GM23338 (cell line): ENCODE data around the gene S1PR2. TPM values are rescaled to one million over a fixed set of nuclear protein-coding genes. Genes with fewer than 3 reads are reported as not detected.

Experiments
- ATAC-seq: fragments of 200-7000 bp; cut with Tn5 transposase; 3 replicates; pipeline ENCODE4 v1.9.1; 2020
- DNase-seq: peaks from one replicate; pipeline ENCODE4 v3.0.0-alpha.2; 2015; ENCODE audit warnings: low spot score
- H2AFZ ChIP-seq: fragments of 200-600 bp; sonication (generic); 2 replicates; pipeline ENCODE4 v1.8.0; 2016; ENCODE audit warnings: antibody characterized with exemption, mild to moderate bottlenecking, moderate library complexity
- H3F3A ChIP-seq: fragments of 200-600 bp; sonication (generic); replicated peaks from 2 replicates; pipeline ENCODE4 v1.8.0; 2017; ENCODE audit warnings: antibody characterized with exemption, mixed run types, low read depth
- H3K27ac ChIP-seq: fragments of 200-600 bp; sonication (generic); 2 replicates; pipeline ENCODE4 v1.6.1; 2016; ENCODE audit warnings: low read depth
- H3K27me3 ChIP-seq: fragments of 200-600 bp; sonication (generic); 2 replicates; pipeline ENCODE4 v1.8.0; 2016; ENCODE audit warnings: mild to moderate bottlenecking, mixed run types, moderate library complexity; ENCODE audit not compliant: insufficient read depth
- H3K36me3 ChIP-seq: fragments of 200-600 bp; sonication (generic); 2 replicates; pipeline ENCODE4 v1.8.0; 2016; ENCODE audit warnings: mild to moderate bottlenecking; ENCODE audit not compliant: insufficient read depth
- H3K4me1 ChIP-seq: fragments of 200-600 bp; sonication (generic); 2 replicates; pipeline ENCODE4 v1.8.0; 2016; ENCODE audit warnings: mild to moderate bottlenecking, moderate library complexity; ENCODE audit not compliant: insufficient read depth
- H3K4me2 ChIP-seq: fragments of 200-600 bp; sonication (generic); 2 replicates; pipeline ENCODE4 v1.7.1; 2017; ENCODE audit warnings: mixed run types
- H3K4me3 ChIP-seq: fragments of 200-600 bp; sonication (generic); 2 replicates; pipeline ENCODE4 v1.6.1; 2016; ENCODE audit warnings: mixed run types
- H3K79me2 ChIP-seq: fragments of 200-600 bp; sonication (generic); replicated peaks from 2 replicates; pipeline ENCODE4 v1.8.0; 2017; ENCODE audit warnings: mild to moderate bottlenecking; ENCODE audit not compliant: insufficient read depth
- H3K9me2 ChIP-seq: fragments of 200-600 bp; sonication (generic); 2 replicates; pipeline ENCODE4 v1.8.0; 2017; ENCODE audit not compliant: insufficient read depth
- H4K20me1 ChIP-seq: fragments of 200-600 bp; sonication (generic); replicated peaks from 2 replicates; pipeline ENCODE4 v1.8.0; 2017; ENCODE audit warnings: mild to moderate bottlenecking; ENCODE audit not compliant: insufficient read depth
- H3K27ac Mint-ChIP-seq: 2 replicates; pipeline ENCODE4 v1.8.0; 2020; ENCODE audit warnings: inconsistent platforms, mild to moderate bottlenecking, moderate library complexity, mixed read lengths
- H3K27me3 Mint-ChIP-seq: 3 replicates; pipeline ENCODE4 v1.8.0; 2022; ENCODE audit warnings: low read depth, mild to moderate bottlenecking, moderate library complexity, mixed read lengths, inconsistent platforms; ENCODE audit not compliant: insufficient read depth, poor library complexity
- H3K36me3 Mint-ChIP-seq: 3 replicates; pipeline ENCODE4 v1.8.0; 2021; ENCODE audit warnings: low read depth, mild to moderate bottlenecking, inconsistent platforms, moderate library complexity, mixed read lengths
- H3K4me1 Mint-ChIP-seq: 3 replicates; pipeline ENCODE4 v1.8.0; 2020; ENCODE audit warnings: mild to moderate bottlenecking, inconsistent platforms, mixed read lengths
- H3K4me3 Mint-ChIP-seq: 3 replicates; pipeline ENCODE4 v1.8.0; 2021; ENCODE audit warnings: moderate library complexity, mild to moderate bottlenecking, inconsistent platforms, mixed read lengths
- H3K9me3 Mint-ChIP-seq: 3 replicates; pipeline ENCODE4 v1.8.0; 2020; ENCODE audit warnings: moderate library complexity, mild to moderate bottlenecking, inconsistent platforms, mixed read lengths
- CREB1 ChIP-seq: fragments of 250-450 bp; sonication (Bioruptor Pico); IDR thresholded peaks from 2 replicates; pipeline ENCODE4 v1.5.0; 2020; ENCODE audit warnings: low read depth, mild to moderate bottlenecking, moderate library complexity
- EZH2 ChIP-seq: fragments of 200-600 bp; sonication (generic); IDR thresholded peaks from one replicate; pipeline ENCODE4 v1.8.0; 2017; ENCODE audit warnings: antibody characterized with exemption, mild to moderate bottlenecking, low read depth; ENCODE audit not compliant: unreplicated experiment
- EZH2phosphoT487 ChIP-seq: fragments of 200-600 bp; sonication (generic); IDR thresholded peaks from one replicate; pipeline ENCODE4 v1.8.1; 2018; ENCODE audit warnings: antibody characterized with exemption; ENCODE audit not compliant: unreplicated experiment
- POLR2AphosphoS5 ChIP-seq: IDR thresholded peaks from 2 replicates; pipeline ENCODE4 v1.6.1; 2016; ENCODE audit warnings: antibody characterized with exemption, low read depth
- ZNF114 ChIP-seq: fragments of 250-450 bp; sonication (Bioruptor Pico); IDR thresholded peaks from 2 replicates; pipeline ENCODE4 v1.5.0; 2020; ENCODE audit warnings: mild to moderate bottlenecking, moderate library complexity
- ZNF331 ChIP-seq: fragments of 250-450 bp; sonication (Bioruptor Pico); IDR thresholded peaks from 2 replicates; pipeline ENCODE4 v1.5.0; 2020; ENCODE audit warnings: low read depth, mild to moderate bottlenecking, moderate library complexity
- polyA plus RNA-seq: library from polyadenylated mRNA; unstranded; fragments of >200 nt; fragmentation: Nextera tagmentation; extraction: Ambion mirVana; gene quantifications from 2 replicates; pipeline ENCODE4 v1.2.1, GENCODE V29; 2016
- total RNA-seq: library from RNA; depleted of rRNA; stranded (reverse); fragments of >200 nt; shearing (Covaris generic); gene quantifications from 2 replicates; pipeline ENCODE4 v1.2.3, GENCODE V29; 2014
- TF ChIP-seq, protein P1 (sequence below): IDR thresholded peaks from 2 replicates; pipeline ENCODE4 v1.6.1; 2016; ENCODE audit warnings: antibody characterized with exemption
- TF ChIP-seq, protein P2 (sequence below), 2 experiments: fragments of 200-600 bp in 1 of 2; sonication (generic) in 1 of 2; conservative IDR thresholded peaks; 2 replicates each; pipeline versions ENCODE4 v1.5.1 to v1.6.1; 2016 to 2017; ENCODE audit warnings: antibody characterized with exemption in 2 of 2, low read depth in 2 of 2, mild to moderate bottlenecking in 2 of 2, moderate library complexity in 1 of 2
- TF ChIP-seq, protein P3 (sequence below): fragments of 250-450 bp; sonication (Bioruptor Pico); IDR thresholded peaks from 2 replicates; pipeline ENCODE4 v1.5.0; 2020; ENCODE audit warnings: mild to moderate bottlenecking, moderate library complexity

S1PR2 gene
- total and polyA plus RNA-seq, 2 experiments from 2014 or later: 9.2 to 13.9 TPM

DNA sequence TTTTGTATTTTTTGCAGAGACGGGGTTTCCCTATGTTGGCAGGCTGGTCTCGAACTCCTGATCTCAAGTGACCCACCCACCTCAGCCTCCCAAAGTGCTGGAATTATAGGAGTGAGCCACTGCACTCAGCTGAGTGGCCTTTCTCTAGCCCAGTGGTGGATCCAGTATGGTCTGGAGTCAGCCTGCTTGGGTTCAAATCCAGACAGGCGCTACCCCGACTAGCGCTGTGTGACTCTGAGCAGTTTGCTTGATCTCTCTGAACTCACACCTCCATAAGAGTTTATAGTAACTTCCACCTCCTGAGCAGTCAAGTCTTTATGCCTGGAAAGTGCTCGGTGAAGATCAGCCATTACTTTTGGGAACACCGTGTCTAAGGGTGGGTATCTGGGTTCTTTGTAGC is 10.4 kb downstream of the S1PR2 start (continued):
- TF ChIP-seq, protein P1, sequence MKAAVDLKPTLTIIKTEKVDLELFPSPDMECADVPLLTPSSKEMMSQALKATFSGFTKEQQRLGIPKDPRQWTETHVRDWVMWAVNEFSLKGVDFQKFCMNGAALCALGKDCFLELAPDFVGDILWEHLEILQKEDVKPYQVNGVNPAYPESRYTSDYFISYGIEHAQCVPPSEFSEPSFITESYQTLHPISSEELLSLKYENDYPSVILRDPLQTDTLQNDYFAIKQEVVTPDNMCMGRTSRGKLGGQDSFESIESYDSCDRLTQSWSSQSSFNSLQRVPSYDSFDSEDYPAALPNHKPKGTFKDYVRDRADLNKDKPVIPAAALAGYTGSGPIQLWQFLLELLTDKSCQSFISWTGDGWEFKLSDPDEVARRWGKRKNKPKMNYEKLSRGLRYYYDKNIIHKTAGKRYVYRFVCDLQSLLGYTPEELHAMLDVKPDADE: no peak
- TF ChIP-seq POLR2AphosphoS5 (no peak), EZH2phosphoT487 (no peak), ZNF114 (no peak), EZH2 (no peak)
- TF ChIP-seq, protein P2, sequence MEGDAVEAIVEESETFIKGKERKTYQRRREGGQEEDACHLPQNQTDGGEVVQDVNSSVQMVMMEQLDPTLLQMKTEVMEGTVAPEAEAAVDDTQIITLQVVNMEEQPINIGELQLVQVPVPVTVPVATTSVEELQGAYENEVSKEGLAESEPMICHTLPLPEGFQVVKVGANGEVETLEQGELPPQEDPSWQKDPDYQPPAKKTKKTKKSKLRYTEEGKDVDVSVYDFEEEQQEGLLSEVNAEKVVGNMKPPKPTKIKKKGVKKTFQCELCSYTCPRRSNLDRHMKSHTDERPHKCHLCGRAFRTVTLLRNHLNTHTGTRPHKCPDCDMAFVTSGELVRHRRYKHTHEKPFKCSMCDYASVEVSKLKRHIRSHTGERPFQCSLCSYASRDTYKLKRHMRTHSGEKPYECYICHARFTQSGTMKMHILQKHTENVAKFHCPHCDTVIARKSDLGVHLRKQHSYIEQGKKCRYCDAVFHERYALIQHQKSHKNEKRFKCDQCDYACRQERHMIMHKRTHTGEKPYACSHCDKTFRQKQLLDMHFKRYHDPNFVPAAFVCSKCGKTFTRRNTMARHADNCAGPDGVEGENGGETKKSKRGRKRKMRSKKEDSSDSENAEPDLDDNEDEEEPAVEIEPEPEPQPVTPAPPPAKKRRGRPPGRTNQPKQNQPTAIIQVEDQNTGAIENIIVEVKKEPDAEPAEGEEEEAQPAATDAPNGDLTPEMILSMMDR (conservative IDR thresholded peaks at IDR 0.05; ENCODE audit: low read depth in 2 of 2): no peak

DNA sequence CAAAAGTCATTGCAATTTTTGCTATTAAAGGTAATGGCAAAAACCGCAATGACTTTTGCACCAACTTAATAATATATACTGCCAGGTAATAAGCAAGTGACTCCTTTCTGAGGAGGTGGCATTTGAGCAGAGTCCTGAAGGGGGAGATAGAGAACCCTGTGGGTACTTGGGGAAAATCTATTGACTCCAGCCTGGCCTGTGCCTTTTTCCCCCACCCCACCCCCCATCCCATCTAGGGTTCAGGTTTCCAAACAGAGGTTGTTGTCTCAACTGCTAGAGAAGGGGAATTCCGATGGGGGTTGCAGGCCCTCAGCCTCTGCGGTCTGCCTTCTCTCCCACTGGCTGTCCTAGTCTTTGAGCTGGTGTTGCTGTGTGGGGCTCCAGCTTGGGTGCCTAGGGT is 11.5 kb downstream of the S1PR2 start:
- no peaks in the 10 kb centered on the region; the same call in 1 of the 2 replicates for H3K9me2 ChIP-seq
- H4K20me1 ChIP-seq: no peaks in the 10 kb centered on the region
- no peaks in the 10 kb centered on the region for H3K27me3 ChIP-seq
- no peak overlapping the region for H2AFZ ChIP-seq
- H3K4me3 Mint-ChIP-seq: no peak overlapping the region
- no peaks in the 10 kb centered on the region for H3K36me3 ChIP-seq
- H3K4me3 ChIP-seq: no peak overlapping the region
- H3K4me1 Mint-ChIP-seq: peaks cover 17% of the 10 kb centered on the region
- no peak overlapping the region for H3K4me2 ChIP-seq
- H3K27ac ChIP-seq: peak overlapping the region; percentile 34; the same call in 1 of the 2 replicates
- no peaks in the 10 kb centered on the region for H3K4me1 ChIP-seq
- H3K9me3 Mint-ChIP-seq: no peaks in the 10 kb centered on the region; the same call in 2 of the 3 replicates
- no peaks in the 10 kb centered on the region for H3F3A ChIP-seq
- peak; percentile 95 for ATAC-seq
- H3K27me3 Mint-ChIP-seq: peaks cover 2% of the 10 kb centered on the region
- peaks cover 8% of the 10 kb centered on the region for H3K36me3 Mint-ChIP-seq
- H3K79me2 ChIP-seq: no peaks in the 10 kb centered on the region
- H3K27ac Mint-ChIP-seq: peak overlapping the region; percentile 93
- peak; percentile 87 for DNase-seq
- TF ChIP-seq ZNF331 (CRISPR knock-in tag): 0 out of 2 replicates have a peak, but pooled peaks have one; percentile 18
- TF ChIP-seq, protein P3, sequence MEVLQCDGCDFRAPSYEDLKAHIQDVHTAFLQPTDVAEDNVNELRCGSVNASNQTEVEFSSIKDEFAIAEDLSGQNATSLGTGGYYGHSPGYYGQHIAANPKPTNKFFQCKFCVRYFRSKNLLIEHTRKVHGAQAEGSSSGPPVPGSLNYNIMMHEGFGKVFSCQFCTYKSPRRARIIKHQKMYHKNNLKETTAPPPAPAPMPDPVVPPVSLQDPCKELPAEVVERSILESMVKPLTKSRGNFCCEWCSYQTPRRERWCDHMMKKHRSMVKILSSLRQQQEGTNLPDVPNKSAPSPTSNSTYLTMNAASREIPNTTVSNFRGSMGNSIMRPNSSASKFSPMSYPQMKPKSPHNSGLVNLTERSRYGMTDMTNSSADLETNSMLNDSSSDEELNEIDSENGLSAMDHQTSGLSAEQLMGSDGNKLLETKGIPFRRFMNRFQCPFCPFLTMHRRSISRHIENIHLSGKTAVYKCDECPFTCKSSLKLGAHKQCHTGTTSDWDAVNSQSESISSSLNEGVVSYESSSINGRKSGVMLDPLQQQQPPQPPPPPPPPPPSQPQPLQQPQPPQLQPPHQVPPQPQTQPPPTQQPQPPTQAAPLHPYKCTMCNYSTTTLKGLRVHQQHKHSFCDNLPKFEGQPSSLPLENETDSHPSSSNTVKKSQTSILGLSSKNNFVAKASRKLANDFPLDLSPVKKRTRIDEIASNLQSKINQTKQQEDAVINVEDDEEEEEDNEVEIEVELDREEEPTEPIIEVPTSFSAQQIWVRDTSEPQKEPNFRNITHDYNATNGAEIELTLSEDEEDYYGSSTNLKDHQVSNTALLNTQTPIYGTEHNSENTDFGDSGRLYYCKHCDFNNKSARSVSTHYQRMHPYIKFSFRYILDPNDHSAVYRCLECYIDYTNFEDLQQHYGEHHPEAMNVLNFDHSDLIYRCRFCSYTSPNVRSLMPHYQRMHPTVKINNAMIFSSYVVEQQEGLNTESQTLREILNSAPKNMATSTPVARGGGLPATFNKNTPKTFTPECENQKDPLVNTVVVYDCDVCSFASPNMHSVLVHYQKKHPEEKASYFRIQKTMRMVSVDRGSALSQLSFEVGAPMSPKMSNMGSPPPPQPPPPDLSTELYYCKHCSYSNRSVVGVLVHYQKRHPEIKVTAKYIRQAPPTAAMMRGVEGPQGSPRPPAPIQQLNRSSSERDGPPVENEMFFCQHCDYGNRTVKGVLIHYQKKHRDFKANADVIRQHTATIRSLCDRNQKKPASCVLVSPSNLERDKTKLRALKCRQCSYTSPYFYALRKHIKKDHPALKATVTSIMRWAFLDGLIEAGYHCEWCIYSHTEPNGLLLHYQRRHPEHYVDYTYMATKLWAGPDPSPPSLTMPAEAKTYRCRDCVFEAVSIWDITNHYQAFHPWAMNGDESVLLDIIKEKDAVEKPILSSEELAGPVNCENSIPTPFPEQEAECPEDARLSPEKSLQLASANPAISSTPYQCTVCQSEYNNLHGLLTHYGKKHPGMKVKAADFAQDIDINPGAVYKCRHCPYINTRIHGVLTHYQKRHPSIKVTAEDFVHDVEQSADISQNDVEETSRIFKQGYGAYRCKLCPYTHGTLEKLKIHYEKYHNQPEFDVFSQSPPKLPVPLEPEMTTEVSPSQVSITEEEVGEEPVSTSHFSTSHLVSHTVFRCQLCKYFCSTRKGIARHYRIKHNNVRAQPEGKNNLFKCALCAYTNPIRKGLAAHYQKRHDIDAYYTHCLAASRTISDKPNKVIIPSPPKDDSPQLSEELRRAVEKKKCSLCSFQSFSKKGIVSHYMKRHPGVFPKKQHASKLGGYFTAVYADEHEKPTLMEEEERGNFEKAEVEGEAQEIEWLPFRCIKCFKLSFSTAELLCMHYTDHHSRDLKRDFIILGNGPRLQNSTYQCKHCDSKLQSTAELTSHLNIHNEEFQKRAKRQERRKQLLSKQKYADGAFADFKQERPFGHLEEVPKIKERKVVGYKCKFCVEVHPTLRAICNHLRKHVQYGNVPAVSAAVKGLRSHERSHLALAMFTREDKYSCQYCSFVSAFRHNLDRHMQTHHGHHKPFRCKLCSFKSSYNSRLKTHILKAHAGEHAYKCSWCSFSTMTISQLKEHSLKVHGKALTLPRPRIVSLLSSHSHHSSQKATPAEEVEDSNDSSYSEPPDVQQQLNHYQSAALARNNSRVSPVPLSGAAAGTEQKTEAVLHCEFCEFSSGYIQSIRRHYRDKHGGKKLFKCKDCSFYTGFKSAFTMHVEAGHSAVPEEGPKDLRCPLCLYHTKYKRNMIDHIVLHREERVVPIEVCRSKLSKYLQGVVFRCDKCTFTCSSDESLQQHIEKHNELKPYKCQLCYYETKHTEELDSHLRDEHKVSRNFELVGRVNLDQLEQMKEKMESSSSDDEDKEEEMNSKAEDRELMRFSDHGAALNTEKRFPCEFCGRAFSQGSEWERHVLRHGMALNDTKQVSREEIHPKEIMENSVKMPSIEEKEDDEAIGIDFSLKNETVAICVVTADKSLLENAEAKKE (CRISPR knock-in tag): peak; percentile 46; the same call in 1 of the 2 replicates
- no peak for TF ChIP-seq EZH2
- peak; percentile 52 for TF ChIP-seq CREB1
- TF ChIP-seq, protein P2 (conservative IDR thresholded peaks at IDR 0.05; ENCODE audit: low read depth in 2 of 2): peak; percentile 56 to 62
